Activated CD8-positive, alpha-beta memory T cell treated with anti-CD3 and anti-CD28 coated beads, Interleukin-2, amount 50 U/mL, for 24 hours (primary cell): ENCODE results near the gene PTAFR.
"Not testable (repeated sequence)": the region's sequence is repeated elsewhere in the genome, so short reads cannot be mapped to it uniquely, and the experiment has no call there.

Source experiments
- DNase-seq: peaks from one replicate; pipeline ENCODE4 v3.0.0-alpha.2; 2020; ENCODE audit errors: extremely low read depth

The PTAFR gene

DNA sequence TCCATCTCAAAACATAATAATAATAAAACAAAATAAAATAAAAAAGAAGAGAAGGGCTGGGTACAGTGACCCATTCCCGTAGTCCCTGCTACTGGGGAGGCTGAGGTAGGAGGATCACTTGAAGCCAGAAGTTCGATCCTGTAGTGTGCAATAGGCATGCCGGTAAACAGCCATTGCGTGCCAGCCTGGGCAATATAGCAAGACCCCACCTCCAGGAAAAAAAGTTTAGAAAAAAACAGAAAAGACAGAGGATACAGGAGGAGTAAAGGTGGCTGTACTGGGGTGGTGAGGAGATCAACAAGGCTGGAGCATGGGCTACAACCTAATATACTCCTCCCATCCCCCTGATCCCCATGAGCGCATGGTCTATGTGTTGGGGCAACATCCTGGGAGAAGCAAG is 30.8 kb downstream of the PTAFR start:
- DNase-seq, result no peak

DNA sequence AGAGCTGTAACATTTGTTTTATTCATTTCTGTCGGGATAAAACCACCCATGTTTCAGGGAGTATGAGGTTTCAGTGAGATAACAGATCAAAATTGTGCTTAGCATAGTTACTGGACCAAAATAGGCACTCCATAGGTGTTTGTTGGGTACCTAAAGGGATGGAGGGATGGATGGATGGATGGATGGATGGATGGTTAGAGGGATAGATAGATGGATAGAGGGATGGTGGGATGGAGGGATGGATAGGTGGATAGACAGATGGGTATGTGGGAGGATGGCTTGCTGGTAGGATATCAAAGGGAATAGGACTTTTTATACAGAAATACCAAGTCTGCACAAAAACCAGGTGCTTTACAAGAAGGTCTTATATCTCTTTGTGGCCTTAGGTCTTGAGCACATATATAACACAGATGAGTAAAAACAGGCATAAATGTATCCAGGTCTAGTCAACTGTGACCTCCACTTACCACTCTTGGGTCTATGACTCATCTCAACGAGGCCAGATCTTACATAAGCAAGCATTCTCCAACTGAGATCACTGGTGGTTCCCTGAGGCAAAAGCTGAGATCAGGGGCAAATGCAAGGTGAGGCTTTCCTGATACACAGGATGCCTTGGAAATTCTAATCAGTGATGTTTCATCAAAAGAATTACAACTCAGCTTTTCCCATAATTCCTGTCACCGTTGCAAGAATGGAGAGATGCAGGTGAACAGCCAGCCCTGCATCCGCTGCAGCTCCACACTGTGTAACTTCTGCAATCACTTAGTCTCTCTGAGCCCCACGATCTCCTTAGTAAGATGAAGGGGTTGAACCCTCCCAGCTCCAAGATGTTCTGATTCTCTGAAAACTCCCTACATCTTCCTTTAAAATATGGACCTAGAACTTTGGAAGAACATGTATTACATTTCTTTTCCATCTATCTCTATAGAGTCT is 32.0 kb downstream of the PTAFR start:
- no peak for DNase-seq

DNA sequence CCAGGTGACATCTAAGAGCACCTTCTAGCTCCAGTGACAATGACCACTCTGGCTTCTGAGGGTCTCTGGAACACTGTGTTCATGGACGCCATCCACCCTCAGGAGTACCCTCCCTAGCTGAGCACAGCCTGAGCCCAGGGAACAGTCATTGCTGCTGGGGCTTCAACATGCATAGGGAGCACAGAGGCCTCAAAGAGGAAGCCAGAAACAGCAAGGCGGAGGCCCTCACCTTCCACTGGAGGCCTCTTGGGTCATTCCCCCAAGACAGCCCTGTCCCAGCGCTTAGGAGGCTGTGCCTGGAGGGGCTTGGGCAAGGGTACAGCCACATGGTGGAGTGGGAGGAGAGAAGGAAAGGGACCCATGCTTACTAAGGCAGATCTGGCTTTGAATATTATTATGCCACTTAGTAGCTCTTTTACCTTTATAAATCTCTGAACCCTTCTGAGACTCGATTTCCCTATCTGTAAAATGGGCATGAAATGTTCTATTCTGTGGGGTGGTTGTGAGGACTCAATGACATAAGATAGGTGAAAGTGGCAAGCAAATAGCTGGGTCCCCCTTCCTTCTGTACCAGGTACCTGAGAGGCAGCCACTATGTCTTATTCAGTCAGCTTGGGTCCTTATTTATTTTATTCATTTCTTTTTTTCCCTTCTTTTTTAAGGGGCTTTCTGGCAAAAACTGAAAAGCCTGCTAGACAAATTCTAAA is 32.8 kb downstream of the PTAFR start:
- no peak for DNase-seq

DNA sequence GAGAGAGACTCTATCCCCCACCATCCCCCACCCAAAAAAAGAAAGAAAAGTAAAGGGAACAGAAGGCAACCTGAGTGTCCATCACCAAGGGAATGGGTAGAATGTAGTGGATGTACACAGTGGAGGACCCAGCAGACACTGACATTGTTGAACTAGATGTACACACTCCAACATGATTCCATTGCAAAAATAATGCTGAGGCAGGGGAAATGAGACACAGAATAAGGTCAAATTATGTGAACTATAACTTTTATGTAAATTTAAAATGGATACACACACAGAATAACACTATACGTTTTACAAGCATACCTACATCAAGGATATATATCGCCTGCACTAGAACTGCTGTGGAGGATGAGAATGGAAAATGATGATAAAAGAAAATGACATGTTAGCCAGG is 34.8 kb downstream of the PTAFR start:
- no peak for DNase-seq

DNA sequence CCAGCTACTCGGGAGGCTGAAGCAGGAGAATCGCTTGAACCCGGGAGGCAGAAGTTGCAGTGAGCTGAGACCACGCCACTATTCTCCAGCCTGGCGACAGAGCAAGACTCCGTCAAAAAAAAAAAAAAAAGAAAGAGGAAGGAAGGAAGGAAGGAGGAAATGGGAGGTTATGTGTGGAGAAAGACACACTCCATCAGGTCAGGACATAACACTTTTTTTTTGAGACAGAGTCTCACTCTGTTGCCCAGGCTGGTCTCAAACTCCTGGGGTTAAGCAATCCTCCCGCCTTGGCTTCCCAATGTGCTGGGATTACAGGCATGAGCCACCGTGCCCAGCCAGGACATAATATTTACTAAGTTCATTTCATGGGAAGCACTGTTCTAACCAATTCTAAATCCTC is 36.6 kb downstream of the PTAFR start:
- DNase-seq, result not testable (repeated sequence)

DNA sequence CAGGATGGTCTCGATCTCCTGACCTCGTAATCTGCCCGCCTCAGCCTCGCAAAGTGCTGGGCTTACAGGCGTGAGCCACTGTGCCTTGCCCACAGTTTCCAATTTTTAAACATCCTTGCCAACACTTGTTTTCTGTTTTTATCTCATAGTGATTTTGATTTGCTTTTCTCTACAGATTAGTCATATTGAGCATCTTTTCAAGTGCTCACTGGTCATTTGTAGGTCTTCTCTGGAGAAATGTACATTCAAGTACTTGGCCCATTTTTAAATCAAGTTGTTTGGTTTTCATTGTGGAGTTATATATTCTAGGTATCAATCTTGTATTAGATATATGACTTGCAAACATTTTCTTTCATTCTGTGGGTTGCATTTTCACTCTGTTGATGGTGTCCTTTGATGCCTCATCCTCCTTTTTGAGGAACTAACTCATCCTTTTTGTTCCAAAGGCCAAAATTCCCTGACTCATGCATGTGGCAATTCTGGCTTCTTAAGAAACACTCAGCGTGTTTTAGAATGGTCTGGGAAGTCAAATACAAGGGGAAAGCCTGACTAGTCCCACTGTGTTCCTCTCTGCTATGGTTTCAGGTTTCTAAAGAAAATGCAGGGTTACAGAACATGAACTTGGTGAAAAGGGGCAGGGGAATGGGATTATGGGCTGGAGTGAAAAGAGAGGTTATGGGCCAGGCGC is 37.3 kb downstream of the PTAFR start:
- no peak for DNase-seq

DNA sequence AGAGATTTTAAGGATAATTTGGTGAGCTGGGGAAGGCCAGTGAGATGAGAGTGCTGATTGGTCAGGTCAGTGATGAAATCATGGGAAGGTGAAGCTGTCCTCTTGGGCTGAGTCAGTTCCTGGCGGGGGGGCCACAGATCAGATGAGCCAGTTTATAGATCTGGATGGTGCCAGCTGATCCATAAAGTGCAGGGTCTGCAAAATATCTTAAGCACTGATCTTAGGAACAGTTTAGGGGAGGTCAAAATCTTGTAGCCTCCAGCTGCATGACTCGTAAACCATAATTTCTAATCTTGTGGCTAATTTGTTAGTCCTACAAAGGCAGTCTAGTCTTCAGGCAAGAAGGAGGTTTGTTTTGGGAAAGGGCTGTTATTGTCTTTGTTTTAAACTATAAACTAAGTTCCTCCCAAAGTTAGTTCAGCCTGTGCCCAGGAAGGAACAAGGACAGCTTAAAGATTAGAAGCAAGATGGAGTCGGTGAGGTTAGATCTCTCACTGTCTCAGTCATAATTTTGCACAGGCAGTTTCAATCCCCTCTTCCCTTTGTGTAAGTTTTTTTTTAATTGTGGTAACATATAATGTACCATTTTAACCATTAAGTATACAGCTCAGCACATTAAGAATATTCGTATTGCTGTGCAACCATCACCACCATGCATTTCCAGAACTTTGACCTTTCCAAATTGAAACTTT is 39.4 kb downstream of the PTAFR start:
- DNase-seq, result no peak

DNA sequence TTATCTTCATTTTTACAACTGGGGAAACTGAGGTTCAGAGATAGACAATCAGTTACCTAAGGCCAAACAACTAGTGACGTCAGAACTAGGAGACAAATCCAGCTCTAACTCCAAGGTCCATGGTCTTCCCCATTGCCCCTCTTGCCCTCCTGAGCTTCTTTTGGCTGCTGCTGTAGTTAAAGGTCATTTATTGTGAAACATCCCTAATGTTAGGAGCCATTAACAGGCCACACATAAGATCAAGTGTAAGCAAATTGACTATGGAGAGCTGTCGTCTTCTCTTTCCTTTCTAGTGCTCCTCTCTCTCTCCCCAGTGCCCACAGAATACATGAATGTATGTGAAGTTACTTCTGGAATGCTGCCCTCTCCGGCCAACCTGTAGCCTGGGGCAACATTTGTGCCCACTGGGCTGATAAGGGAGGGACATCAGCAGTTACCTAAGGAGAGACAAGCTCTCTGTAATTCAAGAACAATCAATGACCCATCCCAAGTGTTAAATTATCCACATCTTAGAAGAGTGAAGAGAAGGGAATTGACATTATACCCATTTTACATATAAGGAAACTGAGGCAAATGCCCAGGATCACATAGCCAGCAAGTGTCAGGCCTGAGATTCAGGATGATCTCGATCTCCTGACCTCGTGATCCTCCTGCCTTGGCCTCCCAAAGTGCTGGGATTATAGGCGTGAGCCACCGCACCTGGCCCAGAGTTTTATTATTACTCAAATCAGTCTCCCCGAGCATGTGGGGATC is 40.1 kb downstream of the PTAFR start:
- DNase-seq, result no peak

DNA sequence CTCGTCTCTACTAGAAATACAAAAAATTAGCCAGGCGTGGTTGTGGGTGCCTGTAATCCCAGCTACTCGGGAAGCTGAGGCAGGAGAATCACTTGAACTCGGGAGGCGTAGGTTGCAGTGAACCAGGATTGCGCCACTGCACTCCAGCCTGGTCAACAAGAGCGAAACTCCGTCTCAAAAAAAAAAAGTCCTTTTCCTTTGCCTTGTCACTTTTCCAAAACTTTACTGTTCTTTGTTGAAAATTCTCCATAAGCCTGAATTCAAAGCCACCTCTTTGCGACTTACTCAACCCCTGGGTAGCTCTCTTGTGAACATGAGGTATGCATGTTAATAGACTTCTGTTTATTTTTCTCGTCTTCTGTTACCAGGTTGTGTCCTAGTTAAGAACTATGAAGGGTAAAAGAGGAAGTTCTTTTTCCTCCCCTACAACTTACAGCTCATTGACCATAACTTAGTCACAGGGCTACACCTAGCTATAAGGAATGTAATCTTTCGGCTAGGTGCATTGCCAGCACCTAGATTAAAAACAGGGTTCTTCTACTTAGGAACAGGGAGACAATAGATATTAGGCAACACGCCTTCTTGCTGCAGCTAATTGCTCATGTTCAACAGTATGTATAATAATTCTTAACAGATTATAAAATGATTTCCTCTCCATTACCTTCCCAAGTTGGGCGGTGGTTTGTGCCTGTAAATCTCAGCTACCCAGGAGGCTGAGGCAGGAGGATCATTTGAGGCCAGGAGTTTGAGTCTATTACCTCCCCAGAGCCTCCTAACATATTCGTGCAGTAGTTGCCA is 40.9 kb downstream of the PTAFR start:
- no peak for DNase-seq

DNA sequence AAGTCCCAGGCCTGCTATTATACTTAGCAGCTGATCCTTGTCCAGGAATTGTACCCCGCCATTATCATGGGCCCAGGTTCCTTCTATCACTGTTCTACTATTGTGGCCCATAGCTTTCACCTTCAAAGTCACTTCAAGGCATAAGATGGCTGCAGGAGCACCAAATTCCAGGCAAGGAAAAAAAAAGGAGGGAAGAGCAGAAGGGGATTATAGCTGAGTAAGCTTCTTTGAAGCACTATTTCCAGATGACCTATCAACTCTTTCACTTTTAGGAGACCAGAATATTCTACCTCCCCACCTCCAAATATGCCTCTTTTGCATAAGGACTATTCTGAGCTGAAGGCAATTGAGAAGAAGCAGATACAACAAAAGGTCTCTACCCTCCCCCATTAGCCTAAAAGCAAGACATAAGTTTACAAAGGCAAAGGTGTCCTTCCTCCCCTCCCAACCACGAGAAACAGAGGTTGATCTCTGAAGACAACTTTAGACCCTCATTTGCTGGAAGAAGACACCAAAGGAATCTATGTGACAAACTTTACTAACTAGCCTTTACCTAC is 41.8 kb downstream of the PTAFR start:
- DNase-seq, result no peak

DNA sequence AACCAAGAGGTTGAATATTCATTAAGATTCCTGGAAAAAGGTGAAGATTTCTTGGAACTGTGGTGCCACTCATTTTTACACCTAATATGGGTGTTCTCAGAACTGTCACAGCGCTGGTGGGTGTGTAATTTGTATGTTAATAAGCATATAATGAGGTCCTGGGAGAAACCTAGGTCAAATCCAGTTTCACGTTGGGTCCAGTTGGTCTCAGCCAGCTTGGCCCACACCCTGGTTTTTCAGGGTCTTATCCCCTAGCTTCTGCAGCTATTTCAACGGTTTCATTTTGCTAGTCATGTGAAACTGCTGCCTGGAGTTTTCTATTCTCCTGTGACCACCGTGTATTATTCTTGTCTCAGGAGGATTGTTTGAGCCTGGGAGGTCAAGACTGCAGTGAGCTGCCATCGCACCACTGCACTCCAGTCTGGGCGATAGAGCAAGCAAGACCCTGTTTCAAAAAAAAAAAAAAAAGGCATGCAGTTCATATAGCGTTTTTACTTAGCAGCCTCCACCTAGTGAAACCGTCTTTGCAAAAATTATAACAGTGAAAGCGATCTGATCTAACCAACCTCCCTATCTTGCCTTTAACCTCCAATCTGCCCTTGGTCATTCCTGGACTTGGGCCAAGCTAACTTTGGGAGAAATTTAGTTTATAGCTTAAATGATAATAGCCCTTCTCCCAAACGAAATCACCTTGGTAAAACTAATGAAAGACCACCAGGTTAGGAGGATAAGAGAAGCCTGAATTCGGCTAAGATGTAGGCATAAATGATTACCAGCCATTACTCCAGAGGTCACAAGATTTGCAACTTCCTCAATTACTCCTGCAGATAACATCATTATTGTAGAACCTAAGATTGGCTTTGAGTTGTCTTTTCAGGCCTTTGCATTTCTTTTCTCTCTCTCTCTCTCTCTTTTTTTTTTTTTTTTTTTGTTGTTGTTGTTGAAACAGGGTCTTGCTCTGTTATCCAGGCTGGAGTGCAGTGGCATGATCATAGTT is 44.0 kb downstream of the PTAFR start:
- DNase-seq, result no peak

DNA sequence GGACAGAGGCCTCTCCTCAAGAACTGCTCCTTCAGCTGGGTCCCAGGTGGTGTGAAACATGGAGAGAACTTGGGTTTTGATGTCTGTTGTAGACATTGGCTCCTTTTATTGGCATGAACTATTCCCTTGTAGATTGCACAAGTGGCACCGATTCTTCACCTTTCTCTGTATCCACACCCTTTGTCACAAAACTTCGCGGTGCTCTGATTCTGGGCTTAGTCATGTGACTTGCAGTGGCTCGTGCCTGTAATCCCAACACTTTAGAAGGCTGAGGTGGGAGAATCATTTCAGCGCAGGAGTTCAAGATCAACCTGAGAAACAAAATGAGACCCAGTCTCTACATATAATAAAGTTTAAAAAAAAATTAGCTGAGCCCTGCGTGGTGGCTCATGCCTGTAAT is 45.6 kb downstream of the PTAFR start:
- no peak for DNase-seq

DNA sequence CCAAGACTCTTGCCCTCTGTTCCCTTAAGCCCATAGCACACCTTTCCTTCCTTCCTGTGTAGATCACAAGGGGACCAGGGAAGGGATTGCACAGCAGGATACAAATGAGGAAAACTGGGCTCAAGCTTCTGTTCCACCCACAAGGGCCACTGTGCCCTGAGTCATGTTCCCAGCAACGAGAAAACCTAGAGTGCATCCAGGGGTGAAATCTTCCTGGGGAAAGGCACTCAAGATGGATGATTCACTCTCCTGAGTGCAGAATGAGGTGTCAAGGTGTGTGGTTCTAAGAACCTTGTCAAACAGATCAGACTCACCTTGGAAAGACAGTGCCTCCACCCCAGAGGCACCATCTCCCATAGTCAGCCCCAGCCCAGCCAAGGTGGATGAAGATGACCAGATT is 47.3 kb downstream of the PTAFR start:
- no peak for DNase-seq

DNA sequence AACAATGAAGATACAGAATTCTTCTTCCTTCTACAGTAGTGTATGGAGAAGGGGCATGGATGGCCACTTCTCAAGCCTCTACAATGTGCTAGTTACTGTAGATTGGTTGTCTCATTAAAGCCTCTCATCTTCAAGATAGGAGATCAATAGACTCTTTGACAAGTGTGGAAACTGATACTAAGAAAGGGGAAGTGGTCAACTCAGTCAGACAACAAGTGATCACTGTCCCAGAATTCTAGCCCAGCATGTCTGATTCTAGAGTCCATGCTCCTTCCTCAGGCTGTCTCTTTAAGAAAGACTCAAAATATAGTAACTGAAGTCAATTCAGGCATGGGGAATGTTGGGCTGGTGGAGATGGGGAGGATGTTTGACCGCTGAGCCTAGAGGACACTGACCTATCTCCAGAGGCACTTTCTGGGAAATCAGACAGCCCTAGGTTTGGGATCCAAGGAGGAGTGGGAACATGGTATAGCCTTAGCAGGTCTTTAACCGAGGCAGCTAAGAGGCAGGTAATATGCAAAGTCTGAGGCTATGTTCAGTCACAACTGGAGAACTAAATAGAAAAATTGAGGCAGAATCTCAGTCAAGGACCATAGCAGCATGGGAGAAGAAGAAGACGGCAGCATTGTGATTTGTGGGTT is 48.8 kb downstream of the PTAFR start:
- no peak for DNase-seq

DNA sequence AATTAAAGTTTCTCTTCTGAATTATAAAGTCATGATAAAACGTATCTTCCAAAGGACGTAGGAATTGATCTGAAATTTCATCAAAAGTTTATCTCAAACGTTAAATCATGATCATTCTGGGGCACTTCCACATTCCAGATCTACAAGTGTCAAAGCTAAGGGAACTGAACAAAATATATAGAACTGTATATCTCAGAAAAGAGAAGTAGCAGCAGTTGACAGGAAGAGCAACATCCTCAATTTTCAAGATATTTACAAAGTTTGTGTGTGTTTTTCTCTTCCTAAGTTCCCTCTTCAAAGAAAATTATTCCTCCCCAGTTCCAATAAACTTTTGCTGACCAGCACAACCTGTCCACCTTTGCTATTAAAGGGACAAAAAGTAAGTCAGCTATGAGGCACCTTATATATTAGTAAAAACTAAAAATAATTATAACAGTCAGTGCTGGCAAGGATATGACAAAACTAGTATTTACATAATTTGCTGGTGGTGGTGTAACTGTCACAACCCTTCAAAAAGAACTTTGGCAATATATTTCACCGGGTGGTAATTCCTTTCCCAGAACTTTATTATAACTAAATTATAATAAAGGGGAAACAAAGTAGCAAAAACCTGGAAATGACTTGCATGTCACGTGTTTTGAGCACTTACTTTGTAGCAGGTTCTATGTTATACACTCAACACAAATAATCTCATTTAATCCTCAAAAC is 49.6 kb downstream of the PTAFR start:
- no peak for DNase-seq

DNA sequence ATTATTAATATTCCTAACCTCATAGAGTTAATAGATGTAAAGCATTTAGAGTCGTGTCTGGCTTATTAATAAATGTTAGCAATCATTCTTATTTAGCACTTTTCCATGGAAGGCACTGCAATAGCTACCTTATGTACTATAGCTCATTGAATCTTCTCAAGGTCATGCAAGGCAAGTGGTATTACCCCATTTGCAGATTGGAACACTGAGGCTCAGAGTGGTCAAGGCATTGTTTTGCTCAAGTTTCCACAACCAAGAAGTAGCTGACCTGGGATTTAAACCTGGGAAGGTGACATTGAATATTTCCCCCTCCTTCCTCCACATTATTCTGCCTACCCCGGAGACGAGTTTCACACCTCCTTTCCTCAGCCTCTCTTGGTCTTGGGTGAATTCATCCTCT is 50.3 kb downstream of the PTAFR start:
- DNase-seq, result no peak

DNA sequence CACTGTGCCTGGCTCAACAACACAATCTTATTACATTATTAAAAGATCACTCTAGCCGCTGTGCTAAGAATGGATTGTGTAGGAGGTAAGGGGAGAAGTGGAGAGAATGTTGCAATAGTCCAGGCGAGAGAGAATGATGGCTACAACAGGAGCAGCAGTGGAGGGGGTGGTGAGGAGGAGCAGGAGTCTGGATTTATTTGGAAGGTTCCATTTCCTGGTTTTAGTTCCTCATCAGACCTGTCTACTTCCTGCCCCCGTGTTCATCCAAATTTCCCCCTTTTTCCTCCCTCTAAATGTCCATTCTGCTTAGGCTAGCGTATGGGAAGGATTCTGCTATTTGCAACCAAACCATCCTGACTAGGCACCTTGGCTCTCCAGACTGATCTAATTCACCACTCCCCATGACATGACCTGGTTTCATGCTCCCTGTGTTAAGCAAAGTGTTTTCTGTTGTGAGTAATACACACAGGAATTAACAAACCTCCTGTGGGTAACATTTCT is 53.0 kb downstream of the PTAFR start:
- no peak for DNase-seq

DNA sequence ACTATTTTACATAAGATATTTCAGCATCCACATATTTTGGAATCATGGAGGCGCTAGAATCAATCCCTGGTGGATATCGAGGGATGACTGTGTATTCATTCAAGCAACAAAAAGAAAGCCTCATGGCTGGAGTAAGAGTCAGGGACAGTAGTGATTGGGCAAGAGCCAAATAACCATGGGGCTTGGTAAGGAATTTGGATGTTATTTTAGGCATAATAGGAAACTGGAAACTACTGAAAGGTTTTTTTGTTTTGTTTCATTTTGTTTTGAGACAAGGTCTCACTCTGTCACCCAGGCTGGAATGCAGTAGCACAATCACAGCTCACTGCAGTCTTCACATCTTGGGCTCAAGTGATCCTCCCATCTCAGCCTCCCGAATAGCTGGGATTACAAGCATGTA is 54.3 kb downstream of the PTAFR start:
- DNase-seq, result no peak
